IMR-90 (cell line): Measurements from ENCODE around the gene MPZL3. TPM values are rescaled to one million over a fixed set of nuclear protein-coding genes. Genes with fewer than 3 reads are reported as not detected.

Source experiments
- ATAC-seq: fragments of 200-7000 bp; cut with Tn5 transposase; 2 replicates; pipeline ENCODE4 v1.9.1; 2020; ENCODE audit warnings: low read depth, mild to moderate bottlenecking, moderate library complexity
- BruUV-seq: library from RNA; stranded (reverse); fragments of 400-500 nt; replicated peaks from 2 replicates; lab custom pipeline; 2021; lab: Mats Ljungman, UMichigan
- CTCF ChIA-PET: fragments of 300-600 bp; formaldehyde crosslinking; extraction: SDS; loops from one replicate; lab custom pipeline; 2021; ENCODE audit warnings: antibody characterized with exemption; lab: Yijun Ruan, JAX
- POLR2A ChIA-PET: fragments of 300-600 bp; sonication (Branson Sonifier 250); formaldehyde crosslinking; loops from one replicate; lab custom pipeline; 2022; ENCODE audit warnings: antibody characterized with exemption; ENCODE audit not compliant: unreplicated experiment; lab: Charles Lee
- DNase-seq: peaks from one replicate; pipeline ENCODE4 v3.0.0; 2013
- H2AFZ ChIP-seq: replicated peaks from 2 replicates; pipeline ENCODE3; 2013; ENCODE audit warnings: low read length, mild to moderate bottlenecking; ENCODE audit not compliant: poor library complexity
- H2AK5ac ChIP-seq: 2 replicates; pipeline ENCODE4 v1.6.1; 2013; ENCODE audit warnings: low read depth, low read length, inconsistent platforms
- H2AK9ac ChIP-seq: replicated peaks from 2 replicates; pipeline ENCODE3; 2013; ENCODE audit warnings: mild to moderate bottlenecking, low read depth, low read length, moderate library complexity; ENCODE audit not compliant: poor library complexity
- H2BK120ac ChIP-seq: 2 replicates; pipeline ENCODE4 v1.6.1; 2013; ENCODE audit warnings: low read depth, low read length, inconsistent platforms
- H2BK15ac ChIP-seq: 3 replicates; pipeline ENCODE4 v1.6.1; 2013; ENCODE audit warnings: low read depth, low read length, inconsistent platforms
- H2BK20ac ChIP-seq: 2 replicates; pipeline ENCODE4 v1.6.1; 2013; ENCODE audit warnings: low read depth, mild to moderate bottlenecking, inconsistent platforms, low read length, moderate library complexity
- H2BK5ac ChIP-seq: 2 replicates; pipeline ENCODE4 v1.6.1; 2013; ENCODE audit warnings: mild to moderate bottlenecking, low read depth, low read length, inconsistent platforms; ENCODE audit not compliant: poor library complexity, severe bottlenecking
- H3K14ac ChIP-seq: replicated peaks from 2 replicates; pipeline ENCODE4 v1.6.1; 2013; ENCODE audit warnings: low read depth, low read length, inconsistent platforms
- H3K18ac ChIP-seq: 2 replicates; pipeline ENCODE4 v1.6.1; 2013; ENCODE audit warnings: low read depth, low read length, control low read depth
- H3K23ac ChIP-seq: 2 replicates; pipeline ENCODE4 v1.6.1; 2013; ENCODE audit warnings: low read depth, low read length, inconsistent platforms
- H3K27ac ChIP-seq: 2 replicates; pipeline ENCODE4 v1.5.1; 2013; ENCODE audit warnings: mild to moderate bottlenecking, control low read depth, low read length; ENCODE audit not compliant: insufficient read depth
- H3K27me3 ChIP-seq: 2 replicates; pipeline ENCODE4 v1.6.1; 2013; ENCODE audit warnings: low read length; ENCODE audit not compliant: control insufficient read depth, insufficient read depth
- H3K36me3 ChIP-seq: 2 replicates; pipeline ENCODE4 v1.6.1; 2013; ENCODE audit warnings: low read length, mixed read lengths; ENCODE audit not compliant: control insufficient read depth, insufficient read depth
- H3K4ac ChIP-seq: 2 replicates; pipeline ENCODE4 v1.6.1; 2013; ENCODE audit warnings: low read depth, low read length, inconsistent platforms
- H3K4me1 ChIP-seq: 2 replicates; pipeline ENCODE4 v1.6.1; 2013; ENCODE audit warnings: low read length, mixed read lengths; ENCODE audit not compliant: control insufficient read depth, insufficient read depth
- H3K4me2 ChIP-seq: 2 replicates; pipeline ENCODE4 v1.6.1; 2013; ENCODE audit warnings: low read depth, mild to moderate bottlenecking, control low read depth, low read length, moderate library complexity
- H3K4me3 ChIP-seq: 2 replicates; pipeline ENCODE4 v1.5.1; 2013; ENCODE audit warnings: low read depth, mild to moderate bottlenecking, control low read depth, low read length, moderate library complexity; ENCODE audit not compliant: insufficient read depth
- H3K56ac ChIP-seq: 2 replicates; pipeline ENCODE4 v1.6.1; 2013; ENCODE audit warnings: low read length, inconsistent platforms; ENCODE audit not compliant: insufficient read depth; ENCODE audit errors: extremely low read depth
- H3K79me1 ChIP-seq, 2 experiments: 2 replicates each; pipeline ENCODE4 v1.6.1; 2013; ENCODE audit warnings: low read length in 2 of 2, inconsistent platforms in 1 of 2, low read depth in 1 of 2
- H3K9ac ChIP-seq: 2 replicates; pipeline ENCODE4 v1.6.1; 2013; ENCODE audit warnings: low read depth, low read length, control low read depth
- H3K9me1 ChIP-seq: 2 replicates; pipeline ENCODE4 v1.6.1; 2013; ENCODE audit warnings: low read length, inconsistent platforms; ENCODE audit not compliant: insufficient read depth
- H3K9me3 ChIP-seq: 2 replicates; pipeline ENCODE4 v1.6.1; 2013; ENCODE audit warnings: low read length; ENCODE audit not compliant: control insufficient read depth, insufficient read depth
- H4K20me1 ChIP-seq: 2 replicates; pipeline ENCODE4 v1.6.1; 2013; ENCODE audit warnings: low read length, inconsistent platforms; ENCODE audit not compliant: insufficient read depth
- H4K5ac ChIP-seq: 2 replicates; pipeline ENCODE4 v1.6.1; 2013; ENCODE audit warnings: mild to moderate bottlenecking, low read depth, low read length, control low read depth
- H4K8ac ChIP-seq, 2 experiments: 2 replicates each; pipeline ENCODE4 v1.6.1; 2013; ENCODE audit warnings: low read depth in 2 of 2, low read length in 2 of 2, control low read depth in 1 of 2, inconsistent platforms in 1 of 2
- H4K91ac ChIP-seq: 2 replicates; pipeline ENCODE4 v1.6.1; 2013; ENCODE audit warnings: low read depth, low read length, inconsistent platforms; ENCODE audit not compliant: insufficient read depth
- BHLHE40 ChIP-seq: fragments of 150-350 bp; IDR thresholded peaks from 2 replicates; pipeline ENCODE4 v1.6.1; 2016; ENCODE audit warnings: mild to moderate bottlenecking, low read depth, low read length
- CEBPB ChIP-seq: IDR thresholded peaks from 2 replicates; pipeline ENCODE4 v1.6.1; 2012; ENCODE audit warnings: low read depth, low read length, improper control_type of control experiment
- CHD1 ChIP-seq: IDR thresholded peaks from 2 replicates; pipeline ENCODE4 v1.6.1; 2012; ENCODE audit warnings: low read depth, low read length, improper control_type of control experiment
- CTCF ChIP-seq: conservative IDR thresholded peaks from 2 replicates; pipeline ENCODE4 v1.5.1; 2012; ENCODE audit warnings: mild to moderate bottlenecking, low read depth, low read length, improper control_type of control experiment
- ELK1 ChIP-seq: fragments of 150-350 bp; IDR thresholded peaks from 2 replicates; pipeline ENCODE4 v1.6.1; 2016; ENCODE audit warnings: low read depth, mild to moderate bottlenecking, low read length, moderate library complexity, borderline replicate concordance
- FOS ChIP-seq: fragments of 150-350 bp; IDR thresholded peaks from 2 replicates; pipeline ENCODE4 v1.6.1; 2016; ENCODE audit warnings: low read depth, low read length
- MAFK ChIP-seq: IDR thresholded peaks from 2 replicates; pipeline ENCODE4 v1.6.1; 2012; ENCODE audit warnings: low read depth, low read length, improper control_type of control experiment
- MAZ ChIP-seq: IDR thresholded peaks from 2 replicates; pipeline ENCODE4 v1.6.1; 2012; ENCODE audit warnings: low read depth, mild to moderate bottlenecking, low read length, improper control_type of control experiment, moderate library complexity, borderline replicate concordance
- MXI1 ChIP-seq: IDR thresholded peaks from 2 replicates; pipeline ENCODE4 v1.6.1; 2012; ENCODE audit warnings: low read depth, mild to moderate bottlenecking, low read length, moderate library complexity, borderline replicate concordance
- NFE2L2 ChIP-seq: fragments of 150-350 bp; IDR thresholded peaks from 2 replicates; pipeline ENCODE4 v1.6.1; 2016; ENCODE audit warnings: low read depth, mild to moderate bottlenecking, low read length
- POLR2A ChIP-seq: IDR thresholded peaks from 2 replicates; pipeline ENCODE4 v1.6.1; 2012; ENCODE audit warnings: mild to moderate bottlenecking, low read depth, low read length
- RAD21 ChIP-seq: IDR thresholded peaks from 2 replicates; pipeline ENCODE4 v1.6.1; 2012; ENCODE audit warnings: low read length, improper control_type of control experiment
- RCOR1 ChIP-seq: IDR thresholded peaks from 2 replicates; pipeline ENCODE4 v1.6.1; 2012; ENCODE audit warnings: mild to moderate bottlenecking, low read length, improper control_type of control experiment; ENCODE audit not compliant: insufficient replicate concordance
- RFX5 ChIP-seq: IDR thresholded peaks from 2 replicates; pipeline ENCODE4 v1.8.0; 2012; ENCODE audit warnings: low read depth, mild to moderate bottlenecking, low read length, moderate library complexity
- SMC3 ChIP-seq: fragments of 150-350 bp; IDR thresholded peaks from 2 replicates; pipeline ENCODE4 v1.6.1; 2016; ENCODE audit warnings: low read depth, mild to moderate bottlenecking, antibody characterized with exemption, low read length, moderate library complexity
- USF2 ChIP-seq: fragments of 150-350 bp; IDR thresholded peaks from 2 replicates; pipeline ENCODE4 v1.6.1; 2017; ENCODE audit warnings: mild to moderate bottlenecking, antibody characterized with exemption, low read length, low read depth
- WGBS, 2 experiments: methylation state at CpG; one replicate each; pipeline versions ENCODE4 v1.1.5 to v1.1.7; 2013; ENCODE audit warnings: missing lambda C conversion rate in 2 of 2; ENCODE audit not compliant: insufficient read length in 1 of 2; ENCODE audit errors: extremely low coverage in 2 of 2; 5-methylcytosine and 5-hydroxymethylcytosine counted together
- dilution Hi-C: fragments of 300-500 bp; cut with HindIII; formaldehyde crosslinking; loops from one replicate; pipeline ENCODE4 v1.14.3; 2018; ENCODE audit warnings: low sequenced_read_pairs; ENCODE audit not compliant: unreplicated experiment
- in situ Hi-C: fragments of 300-500 bp; cut with MboI; formaldehyde crosslinking; loops from 3 replicates; pipeline ENCODE4 v1.14.3; 2019; ENCODE audit warnings: low sequenced_read_pairs, inconsistent platforms, mixed read lengths
- intact Hi-C: fragments of 100-400 bp; cut with micrococcal nuclease; formaldehyde crosslinking; loops from 2 replicates; pipeline ENCODE4 v1.10.0; 2022
- polyA plus RNA-seq, 3 experiments: library from polyadenylated mRNA; depleted of rRNA; stranded (reverse); fragments of >200 nt; gene quantifications; 2 replicates each; pipeline ENCODE4 v1.2.3, GENCODE V29; 2012; ENCODE audit warnings: low replicate concordance in 1 of 3
- total RNA-seq: library from RNA; depleted of rRNA; stranded (reverse); fragments of >200 nt; gene quantifications from 2 replicates; pipeline ENCODE4 v1.2.3, GENCODE V29; 2012

The MPZL3 gene
- total and polyA plus RNA-seq, 2 of the 4 experiments (the other 2 are of a cell fraction): 0.15 to 0.36 TPM

GRCh38 chr11:118294053-118294452 is 41.9 kb upstream of the MPZL3 start:
- Histone ChIP-seq H3K4me1 (no peaks in the 10 kb centered on the region), H3K23ac (no peak overlapping the region), H2AFZ (no peak overlapping the region), H2AK9ac (no peak overlapping the region), H4K5ac (no peak overlapping the region), H2BK5ac (no peak overlapping the region), H3K79me1 (no peaks in the 10 kb centered on the region), H3K27me3 (no peaks in the 10 kb centered on the region; the same call in 1 of the 2 replicates), H3K36me3 (no peaks in the 10 kb centered on the region), H4K91ac (no peak overlapping the region), H4K20me1 (no peaks in the 10 kb centered on the region), H3K14ac (no peak overlapping the region), H3K4ac (no peak overlapping the region), H3K56ac (no peak overlapping the region), H3K18ac (no peak overlapping the region), H3K4me2 (no peak overlapping the region), H2BK20ac (no peak overlapping the region), H2BK120ac (no peak overlapping the region), H3K9me1 (no peaks in the 10 kb centered on the region), H3K9ac (no peak overlapping the region), H2BK15ac (no peak overlapping the region), H2AK5ac (no peak overlapping the region), H3K27ac (no peak overlapping the region), H4K8ac (no peak overlapping the region), H3K9me3 (no peaks in the 10 kb centered on the region), H3K4me3 (no peak overlapping the region)
- dilution Hi-C loops: no loop called here
- ATAC-seq (no peak), DNase-seq (no peak)
- BruUV-seq: no TSS peak
- POLR2A ChIA-PET: interaction anchor here (0.6 kb wide), 1 partner anchor 496 kb away, joined by 5 read pairs; no protein-coding TSS in a partner anchor
- in situ Hi-C loops: no loop called here
- TF ChIP-seq MAFK (no peak), POLR2A (no peak), RFX5 (no peak), USF2 (no peak), CEBPB (no peak), ELK1 (no peak), SMC3 (no peak), MAZ (no peak), RCOR1 (no peak), CTCF (no peak), CHD1 (no peak), MXI1 (no peak), FOS (no peak), BHLHE40 (no peak), NFE2L2 (no peak), RAD21 (no peak)
- intact Hi-C loops: no loop called here
- CTCF ChIA-PET: no interaction called here
- no CpG with 5 or more reads among the region's 2 CpGs for WGBS, 2 experiments
